ENCODE results near the gene GLT1D1. TPM values are rescaled to one million over a fixed set of nuclear protein-coding genes. Genes with fewer than 3 reads are reported as not detected.
"Not testable (repeated sequence)": the region's sequence is repeated elsewhere in the genome, so short reads cannot be mapped to it uniquely, and the experiment has no call there.

GLT1D1 gene
- total and polyA plus RNA-seq, 2 donors (not counting 1 experiment from before 2014, with no cell fraction given) = under 0.01 TPM; not detected in 1

- Histone ChIP-seq H3K9me3 (ENCODE audit: control insufficient read depth, insufficient read depth, low read depth, low read length) (no peaks in the 10 kb centered on the region), H3K4me3 (replicated peaks in 1 of 4; ENCODE audit: control extremely low read depth in 1 of 4, insufficient read depth in 1 of 4, low read depth in 3 of 4, low read length in 4 of 4) (no peak overlapping the region), H3K9ac (ENCODE audit: insufficient read depth, low read length) (no peak overlapping the region), H3K27ac (ENCODE audit: insufficient read depth, low read length) (no peak overlapping the region), H3K27me3 (ENCODE audit: control insufficient read depth, insufficient read depth, low read length) (no peaks in the 10 kb centered on the region), H4K20me1 (ENCODE audit: control insufficient read depth, extremely low read depth, insufficient read depth, low read length) (no peaks in the 10 kb centered on the region), H2AFZ (ENCODE audit: low read length) (no peak overlapping the region), H3K36me3 (ENCODE audit: control insufficient read depth, insufficient read depth, low read length) (no peaks in the 10 kb centered on the region), H3K79me2 (ENCODE audit: control insufficient read depth, insufficient read depth, low read length) (no peaks in the 10 kb centered on the region), H3K4me1 (ENCODE audit: control insufficient read depth, extremely low read depth, insufficient read depth, low read length) (no peaks in the 10 kb centered on the region), H3K4me2 (ENCODE audit: extremely low read depth, insufficient read depth, low read length) (no peak overlapping the region)
- TF ChIP-seq EZH2 (IDR thresholded peaks at IDR 0.05; ENCODE audit: low read length, missing control alignments) = no peak
- TF ChIP-seq CTCF (conservative IDR thresholded peaks at IDR 0.05 in 1 of 2, IDR thresholded peaks at IDR 0.05 in 1 of 2; ENCODE audit: low read depth in 1 of 2, low read length in 2 of 2) = no peak
- no peak for DNase-seq (ENCODE audit: low read depth in 2 of 2)
These were observed 4.9 kb upstream of the GLT1D1 start for GRCh38 chr12:128848371-128848770.

GRCh38 chr12:128849806-128850205 lies 3.5 kb upstream of the GLT1D1 start:
- H3K27me3 ChIP-seq (ENCODE audit: control insufficient read depth, insufficient read depth, low read length); H3K36me3 ChIP-seq (ENCODE audit: control insufficient read depth, insufficient read depth, low read length); H3K9me3 ChIP-seq (ENCODE audit: control insufficient read depth, insufficient read depth, low read depth, low read length); H4K20me1 ChIP-seq (ENCODE audit: control insufficient read depth, extremely low read depth, insufficient read depth, low read length); H3K79me2 ChIP-seq (ENCODE audit: control insufficient read depth, insufficient read depth, low read length); H3K4me2 ChIP-seq (ENCODE audit: extremely low read depth, insufficient read depth, low read length); H2AFZ ChIP-seq (ENCODE audit: low read length); DNase-seq (ENCODE audit: low read depth in 2 of 2); H3K27ac ChIP-seq (ENCODE audit: insufficient read depth, low read length); H3K4me1 ChIP-seq (ENCODE audit: control insufficient read depth, extremely low read depth, insufficient read depth, low read length); H3K9ac ChIP-seq (ENCODE audit: insufficient read depth, low read length); H3K4me3 ChIP-seq (replicated peaks in 1 of 4; ENCODE audit: control extremely low read depth in 1 of 4, insufficient read depth in 1 of 4, low read depth in 3 of 4, low read length in 4 of 4): not testable (repeated sequence)

GRCh38 chr12:128850400-128850799 lies 2.9 kb upstream of the GLT1D1 start:
- DNase-seq (ENCODE audit: low read depth in 2 of 2) = no peak
- Histone ChIP-seq H3K79me2 (ENCODE audit: control insufficient read depth, insufficient read depth, low read length) (no peaks in the 10 kb centered on the region), H3K4me3 (replicated peaks in 1 of 4; ENCODE audit: control extremely low read depth in 1 of 4, insufficient read depth in 1 of 4, low read depth in 3 of 4, low read length in 4 of 4) (no peak overlapping the region), H3K9ac (ENCODE audit: insufficient read depth, low read length) (no peak overlapping the region), H3K4me2 (ENCODE audit: extremely low read depth, insufficient read depth, low read length) (no peak overlapping the region), H3K27ac (ENCODE audit: insufficient read depth, low read length) (no peak overlapping the region), H3K36me3 (ENCODE audit: control insufficient read depth, insufficient read depth, low read length) (no peaks in the 10 kb centered on the region), H3K27me3 (ENCODE audit: control insufficient read depth, insufficient read depth, low read length) (no peaks in the 10 kb centered on the region), H2AFZ (ENCODE audit: low read length) (no peak overlapping the region), H3K4me1 (ENCODE audit: control insufficient read depth, extremely low read depth, insufficient read depth, low read length) (no peaks in the 10 kb centered on the region), H4K20me1 (ENCODE audit: control insufficient read depth, extremely low read depth, insufficient read depth, low read length) (no peaks in the 10 kb centered on the region), H3K9me3 (ENCODE audit: control insufficient read depth, insufficient read depth, low read depth, low read length) (no peaks in the 10 kb centered on the region)
- TF ChIP-seq EZH2 (IDR thresholded peaks at IDR 0.05; ENCODE audit: low read length, missing control alignments) (no peak), CTCF (conservative IDR thresholded peaks at IDR 0.05 in 1 of 2, IDR thresholded peaks at IDR 0.05 in 1 of 2; ENCODE audit: low read depth in 1 of 2, low read length in 2 of 2) (no peak)

GRCh38 chr12:128851429-128851828 lies 1.8 kb upstream of the GLT1D1 start:
- not testable (repeated sequence) for H3K27me3 ChIP-seq (ENCODE audit: control insufficient read depth, insufficient read depth, low read length); H3K79me2 ChIP-seq (ENCODE audit: control insufficient read depth, insufficient read depth, low read length); H3K36me3 ChIP-seq (ENCODE audit: control insufficient read depth, insufficient read depth, low read length); H3K9me3 ChIP-seq (ENCODE audit: control insufficient read depth, insufficient read depth, low read depth, low read length); H4K20me1 ChIP-seq (ENCODE audit: control insufficient read depth, extremely low read depth, insufficient read depth, low read length); H2AFZ ChIP-seq (ENCODE audit: low read length); H3K4me3 ChIP-seq (replicated peaks in 1 of 4; ENCODE audit: control extremely low read depth in 1 of 4, insufficient read depth in 1 of 4, low read depth in 3 of 4, low read length in 4 of 4); DNase-seq (ENCODE audit: low read depth in 2 of 2); H3K4me2 ChIP-seq (ENCODE audit: extremely low read depth, insufficient read depth, low read length); H3K4me1 ChIP-seq (ENCODE audit: control insufficient read depth, extremely low read depth, insufficient read depth, low read length); H3K9ac ChIP-seq (ENCODE audit: insufficient read depth, low read length); H3K27ac ChIP-seq (ENCODE audit: insufficient read depth, low read length)

All from fibroblast of lung (primary cell).